H9 (cell line): Measurements from ENCODE around the gene THAP5. TPM values are rescaled to one million over a fixed set of nuclear protein-coding genes. Genes with fewer than 3 reads are reported as not detected.
"Not testable (repeated sequence)": the region's sequence is repeated elsewhere in the genome, so short reads cannot be mapped to it uniquely, and the experiment has no call there.

ENCODE experiments used
- DNase-seq: peaks from one replicate; pipeline ENCODE4 v3.0.0-alpha.2; 2017
- H2AFZ ChIP-seq: one replicate; pipeline ENCODE4 v1.6.1; 2013; ENCODE audit warnings: mild to moderate bottlenecking, low read length, control low read depth, moderate library complexity
- H2AK5ac ChIP-seq: 2 replicates; pipeline ENCODE4 v1.6.1; 2013; ENCODE audit warnings: low read length, control low read depth, mixed read lengths; ENCODE audit not compliant: insufficient read length
- H2BK120ac ChIP-seq: one replicate; pipeline ENCODE4 v1.6.1; 2013; ENCODE audit warnings: low read depth, mild to moderate bottlenecking, low read length, control low read depth, inconsistent platforms; ENCODE audit not compliant: poor library complexity, severe bottlenecking
- H2BK12ac ChIP-seq: 2 replicates; pipeline ENCODE4 v1.6.1; 2013; ENCODE audit warnings: low read length, control low read depth, mixed read lengths, low read depth; ENCODE audit not compliant: insufficient read length
- H2BK15ac ChIP-seq: 2 replicates; pipeline ENCODE4 v1.6.1; 2013; ENCODE audit warnings: low read depth, low read length, control low read depth
- H2BK20ac ChIP-seq: one replicate; pipeline ENCODE4 v1.6.1; 2013; ENCODE audit warnings: low read depth, mild to moderate bottlenecking, low read length, control low read depth, inconsistent platforms; ENCODE audit not compliant: poor library complexity, severe bottlenecking
- H2BK5ac ChIP-seq: 2 replicates; pipeline ENCODE4 v1.6.1; 2013; ENCODE audit warnings: low read length, control low read depth, mixed read lengths; ENCODE audit not compliant: insufficient read length
- H3K14ac ChIP-seq: 2 replicates; pipeline ENCODE4 v1.6.1; 2013; ENCODE audit warnings: low read length, control low read depth; ENCODE audit not compliant: insufficient read depth
- H3K18ac ChIP-seq: 2 replicates; pipeline ENCODE4 v1.6.1; 2013; ENCODE audit warnings: low read depth, mild to moderate bottlenecking, mixed read lengths, low read length, control low read depth; ENCODE audit not compliant: insufficient read length
- H3K23ac ChIP-seq: 2 replicates; pipeline ENCODE4 v1.6.1; 2013; ENCODE audit warnings: low read length, control low read depth, mixed read lengths, low read depth; ENCODE audit not compliant: insufficient read length
- H3K23me2 ChIP-seq: 2 replicates; pipeline ENCODE4 v1.6.1; 2013; ENCODE audit warnings: low read depth, mild to moderate bottlenecking, mixed read lengths, low read length, control low read depth; ENCODE audit not compliant: insufficient read length, poor library complexity, severe bottlenecking
- H3K27ac ChIP-seq: 2 replicates; pipeline ENCODE4 v1.5.1; 2013; ENCODE audit warnings: low read length, control low read depth, mixed read lengths, low read depth; ENCODE audit not compliant: insufficient read length
- H3K27me3 ChIP-seq: 2 replicates; pipeline ENCODE4 v1.6.1; 2013; ENCODE audit warnings: low read length, control low read depth, inconsistent platforms; ENCODE audit not compliant: insufficient read depth
- H3K4ac ChIP-seq: 2 replicates; pipeline ENCODE4 v1.6.1; 2013; ENCODE audit warnings: low read depth, mild to moderate bottlenecking, control low read depth, inconsistent platforms, low read length, moderate library complexity
- H3K4me1 ChIP-seq: 2 replicates; pipeline ENCODE4 v1.6.1; 2013; ENCODE audit warnings: low read length, control low read depth, inconsistent platforms; ENCODE audit not compliant: insufficient read depth
- H3K4me2 ChIP-seq: 2 replicates; pipeline ENCODE4 v1.6.1; 2013; ENCODE audit warnings: low read length, control low read depth, mixed read lengths; ENCODE audit not compliant: insufficient read length, insufficient read depth
- H3K56ac ChIP-seq: 2 replicates; pipeline ENCODE4 v1.6.1; 2013; ENCODE audit warnings: low read depth, mild to moderate bottlenecking, mixed read lengths, low read length, control low read depth; ENCODE audit not compliant: insufficient read length
- H3K79me1 ChIP-seq: 2 replicates; pipeline ENCODE4 v1.6.1; 2013; ENCODE audit warnings: low read depth, mild to moderate bottlenecking, moderate library complexity, low read length, control low read depth, inconsistent platforms; ENCODE audit not compliant: insufficient read depth, poor library complexity, severe bottlenecking
- H3K79me2 ChIP-seq: 2 replicates; pipeline ENCODE4 v1.6.1; 2013; ENCODE audit warnings: low read length, control low read depth, inconsistent platforms; ENCODE audit not compliant: insufficient read depth
- H3K9ac ChIP-seq: 2 replicates; pipeline ENCODE4 v1.6.1; 2013; ENCODE audit warnings: low read length, control low read depth, mixed read lengths; ENCODE audit not compliant: insufficient read length; ENCODE audit errors: extremely low read depth
- H3K9me3 ChIP-seq: one replicate; pipeline ENCODE4 v1.6.1; 2013; ENCODE audit warnings: low read depth, low read length, inconsistent platforms; ENCODE audit not compliant: control insufficient read depth
- H3T11ph ChIP-seq: one replicate; pipeline ENCODE4 v1.6.1; 2013; ENCODE audit warnings: mild to moderate bottlenecking, low read length, control low read depth, inconsistent platforms
- H4K20me1 ChIP-seq: one replicate; pipeline ENCODE4 v1.6.1; 2013; ENCODE audit not compliant: control insufficient read depth, insufficient read length, insufficient read depth
- H4K5ac ChIP-seq: 2 replicates; pipeline ENCODE4 v1.6.1; 2013; ENCODE audit warnings: low read depth, mild to moderate bottlenecking, mixed read lengths, low read length, control low read depth; ENCODE audit not compliant: insufficient read length
- H4K8ac ChIP-seq: replicated peaks from 2 replicates; pipeline ENCODE4 v1.6.1; 2013; ENCODE audit warnings: low read length, control low read depth, mixed read lengths, low read depth; ENCODE audit not compliant: insufficient read length
- H4K91ac ChIP-seq: 2 replicates; pipeline ENCODE4 v1.6.1; 2013; ENCODE audit warnings: low read depth, mild to moderate bottlenecking, moderate library complexity, mixed read lengths, low read length, control low read depth; ENCODE audit not compliant: insufficient read length
- H3K27ac Mint-ChIP-seq, 3 experiments: 2 replicates in 2 of 3; 3 replicates in 1 of 3; pipeline ENCODE4 v1.8.0; 2020 to 2021; ENCODE audit warnings: mixed read lengths in 3 of 3, mild to moderate bottlenecking in 1 of 3, moderate library complexity in 1 of 3
- H3K27me3 Mint-ChIP-seq: 2 replicates; pipeline ENCODE4 v1.8.0; 2021; ENCODE audit warnings: low read depth, mild to moderate bottlenecking, moderate library complexity, mixed read lengths
- H3K36me3 Mint-ChIP-seq, 3 experiments: 2 replicates in 2 of 3; 3 replicates in 1 of 3; pipeline ENCODE4 v1.8.0; 2020 to 2021; ENCODE audit warnings: low read depth in 3 of 3, mixed read lengths in 3 of 3; ENCODE audit not compliant: insufficient read depth in 1 of 3
- H3K4me1 Mint-ChIP-seq, 2 experiments: 2 replicates each; pipeline ENCODE4 v1.8.0; 2020; ENCODE audit warnings: mixed read lengths in 2 of 2
- H3K4me3 Mint-ChIP-seq, 2 experiments: 2 replicates in 1 of 2; 3 replicates in 1 of 2; pipeline ENCODE4 v1.8.0; 2020 to 2021; ENCODE audit warnings: mild to moderate bottlenecking in 2 of 2, mixed read lengths in 2 of 2, moderate library complexity in 1 of 2
- H3K9me3 Mint-ChIP-seq, 2 experiments: 2 replicates in 1 of 2; 3 replicates in 1 of 2; pipeline ENCODE4 v1.8.0; 2020; ENCODE audit warnings: mild to moderate bottlenecking in 2 of 2, mixed read lengths in 2 of 2, moderate library complexity in 1 of 2
- WGBS: extraction: QIAGEN DNeasy Blood & Tissue Kit; methylation state at CpG from one replicate; pipeline ENCODE4 v1.1.7; 2013; ENCODE audit warnings: missing lambda C conversion rate, low lambda C conversion rate, mixed read lengths; ENCODE audit not compliant: insufficient read length; ENCODE audit errors: extremely low coverage; 5-methylcytosine and 5-hydroxymethylcytosine counted together
- total RNA-seq: library from RNA; stranded (reverse); gene quantifications from 2 replicates; pipeline ENCODE4 v1.2.1, GENCODE V29; 2021

Gene THAP5
- total RNA-seq, 1 experiment from 2014 or later, result 20.6 TPM

GRCh38 chr7:108548141-108548896, 21.2 kb downstream of the THAP5 start:
- not testable (repeated sequence) for H3K27ac ChIP-seq, H3K79me2 ChIP-seq, H3K4me1 ChIP-seq, H3K9ac ChIP-seq, H3K23ac ChIP-seq, H3K27me3 ChIP-seq, H3K9me3 ChIP-seq, H3K4ac ChIP-seq, H2AK5ac ChIP-seq, H2BK5ac ChIP-seq, H4K5ac ChIP-seq, H3T11ph ChIP-seq, H2BK20ac ChIP-seq, H4K8ac ChIP-seq, H3K23me2 ChIP-seq, H3K79me1 ChIP-seq, DNase-seq, H3K27me3 Mint-ChIP-seq, H3K4me2 ChIP-seq, H3K9me3 Mint-ChIP-seq, H3K27ac Mint-ChIP-seq, H2BK15ac ChIP-seq, H4K20me1 ChIP-seq, H2BK120ac ChIP-seq, H3K18ac ChIP-seq, H4K91ac ChIP-seq, H3K56ac ChIP-seq, H2AFZ ChIP-seq, H3K4me3 Mint-ChIP-seq, H2BK12ac ChIP-seq, H3K4me1 Mint-ChIP-seq, H3K14ac ChIP-seq
- peaks cover 0 to 17% (median under 1%) of the 10 kb centered on the region in 3 experiments; a peak in 4 of 7 replicates for H3K36me3 Mint-ChIP-seq
- WGBS, result no CpG with 5 or more reads among the region's 2 CpGs
